Activated T-cell treated with anti-CD3 and anti-CD28 coated beads, Interleukin-2, amount 50 U/mL, for 1 hour (primary cell): ENCODE results near the gene IL20RA.
A peak's percentile ranks its signal among the peaks of the same experiment; 100 is the strongest.

ENCODE experiments used
- DNase-seq: peaks from one replicate; pipeline ENCODE4 v3.0.0-alpha.2; 2020

IL20RA gene

GRCh38 chr6:137045222-137045789 is 541 bp upstream of the IL20RA start:
- DNase-seq, result no peak

DNA sequence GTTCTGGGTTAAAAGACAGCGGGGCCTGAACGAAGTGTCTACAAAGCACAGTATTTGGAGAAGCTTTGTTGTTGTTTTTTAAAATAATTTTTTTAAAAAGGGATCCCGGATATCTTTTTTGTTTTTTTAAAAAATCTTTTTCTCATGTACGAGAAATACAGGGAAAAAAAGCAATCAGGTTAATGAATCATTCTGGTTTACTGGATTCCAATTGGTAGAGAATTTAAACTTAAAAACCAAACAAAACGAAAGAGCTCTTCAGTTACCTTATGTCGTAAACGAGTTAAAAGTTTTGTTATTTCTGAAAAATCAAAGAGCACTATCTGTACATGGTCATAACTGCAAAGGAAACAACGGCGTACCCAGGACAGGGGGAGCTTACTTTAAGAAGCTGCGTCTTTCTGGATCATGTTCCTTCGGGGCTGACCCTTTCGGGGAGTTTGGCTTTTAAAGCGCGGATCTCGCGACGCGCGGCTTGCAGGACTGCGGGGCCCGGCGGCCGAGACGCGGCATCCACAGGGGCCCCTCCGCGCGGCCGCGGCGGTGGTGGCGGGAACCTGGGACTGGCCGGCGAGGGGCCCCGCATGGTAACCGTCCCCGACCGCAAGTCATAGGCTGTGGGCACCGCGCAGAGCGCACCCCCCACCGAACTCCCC is 927 bp downstream of the IL20RA start:
- no peak for DNase-seq

DNA sequence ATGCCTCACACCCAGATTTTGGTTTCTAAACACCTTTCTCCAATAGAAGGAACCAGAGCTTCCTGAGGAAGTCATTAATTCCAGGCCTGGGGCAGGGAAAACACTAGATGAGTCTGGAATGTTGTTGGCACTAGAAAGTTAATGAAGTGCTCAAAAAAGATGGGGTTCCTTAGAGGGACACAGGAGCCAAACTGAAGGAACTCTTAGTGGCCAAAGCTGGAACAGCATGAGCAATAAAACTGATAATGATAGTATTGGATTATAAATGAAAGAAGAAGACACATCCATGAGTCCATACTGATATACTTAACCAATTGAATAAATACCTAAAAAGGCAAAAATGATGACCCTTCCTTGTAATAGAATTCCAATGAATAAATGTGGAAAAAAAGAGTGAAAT is 4.4 kb downstream of the IL20RA start:
- DNase-seq, result no peak

DNA sequence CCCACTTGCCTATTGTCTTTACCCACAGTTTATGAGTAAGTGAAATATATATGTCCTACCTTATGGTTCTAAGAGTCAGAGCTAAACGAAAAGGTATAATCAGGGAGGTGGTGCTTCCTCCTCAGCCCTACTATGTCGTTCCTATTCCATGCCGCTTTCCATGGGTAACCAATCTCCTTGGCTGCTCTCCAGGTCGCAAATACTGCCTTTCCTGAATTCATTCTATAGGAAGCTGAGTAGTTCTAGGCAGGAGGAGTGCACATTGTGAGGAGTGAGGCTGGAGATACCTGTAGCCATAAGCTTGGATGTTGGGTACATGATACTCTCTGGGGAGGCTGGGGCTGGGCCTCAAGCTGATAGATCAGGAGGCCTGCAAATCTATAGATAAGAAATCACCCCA is 5.8 kb downstream of the IL20RA start:
- DNase-seq, result no peak

DNA sequence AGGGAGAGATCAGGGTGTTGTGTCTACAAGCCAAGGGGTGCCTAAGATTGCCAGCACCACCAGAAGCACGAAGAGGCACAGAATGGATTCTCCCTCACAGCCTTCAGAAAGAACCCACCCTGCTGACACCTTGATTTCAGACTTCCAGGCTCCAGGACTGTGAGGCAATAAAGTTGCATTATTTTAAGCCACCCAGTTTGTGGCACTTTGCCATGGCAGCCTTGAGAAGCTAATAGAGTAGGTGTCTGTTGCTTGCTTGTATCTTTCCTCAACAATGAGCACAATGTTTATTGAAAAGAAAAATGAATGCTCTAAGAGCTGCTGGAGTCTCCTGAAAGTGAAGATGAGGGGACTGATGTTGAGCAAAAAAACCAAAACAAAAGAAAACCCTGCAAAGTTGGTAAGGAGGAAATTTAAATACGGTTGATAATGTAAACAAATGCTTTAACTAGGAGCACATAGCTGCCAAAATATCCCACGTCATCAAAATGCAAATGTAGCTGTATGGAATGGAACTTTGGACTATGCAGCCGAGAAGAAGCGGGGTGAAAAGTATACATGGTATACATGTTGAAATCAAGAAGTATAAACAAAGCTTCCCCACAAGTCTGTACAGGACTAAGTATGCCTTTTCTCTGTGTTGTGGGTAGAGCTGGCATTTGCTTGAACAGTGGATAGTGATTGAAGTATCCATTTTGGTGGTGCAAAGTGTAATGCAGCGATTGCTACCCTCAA is 8.0 kb downstream of the IL20RA start:
- no peak for DNase-seq

- peak; percentile 31 for DNase-seq
These were observed 10.9 kb downstream of the IL20RA start for GRCh38 chr6:137033828-137034227.

- DNase-seq, result no peak
These were observed 13.6 kb downstream of the IL20RA start for GRCh38 chr6:137031122-137031521.

DNA sequence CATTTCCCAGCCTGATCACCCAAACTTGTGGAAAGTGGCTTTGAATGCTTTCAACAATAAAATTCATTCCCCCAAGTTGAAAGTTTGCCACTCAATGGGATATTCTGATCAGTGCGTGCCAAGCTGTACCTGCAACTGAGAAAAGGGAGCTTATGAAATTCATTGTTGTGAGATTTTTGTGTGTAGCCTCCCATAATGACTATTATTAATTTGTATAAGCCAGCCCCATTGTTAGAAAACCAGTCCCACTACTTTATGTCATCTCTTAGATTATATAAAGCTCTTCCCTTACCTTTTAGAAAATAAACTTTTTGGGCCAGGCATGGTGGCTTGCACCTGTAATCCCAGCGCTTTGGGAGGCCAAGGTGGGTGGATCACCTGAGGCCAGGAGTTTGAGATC is 15.9 kb downstream of the IL20RA start:
- no peak for DNase-seq

DNA sequence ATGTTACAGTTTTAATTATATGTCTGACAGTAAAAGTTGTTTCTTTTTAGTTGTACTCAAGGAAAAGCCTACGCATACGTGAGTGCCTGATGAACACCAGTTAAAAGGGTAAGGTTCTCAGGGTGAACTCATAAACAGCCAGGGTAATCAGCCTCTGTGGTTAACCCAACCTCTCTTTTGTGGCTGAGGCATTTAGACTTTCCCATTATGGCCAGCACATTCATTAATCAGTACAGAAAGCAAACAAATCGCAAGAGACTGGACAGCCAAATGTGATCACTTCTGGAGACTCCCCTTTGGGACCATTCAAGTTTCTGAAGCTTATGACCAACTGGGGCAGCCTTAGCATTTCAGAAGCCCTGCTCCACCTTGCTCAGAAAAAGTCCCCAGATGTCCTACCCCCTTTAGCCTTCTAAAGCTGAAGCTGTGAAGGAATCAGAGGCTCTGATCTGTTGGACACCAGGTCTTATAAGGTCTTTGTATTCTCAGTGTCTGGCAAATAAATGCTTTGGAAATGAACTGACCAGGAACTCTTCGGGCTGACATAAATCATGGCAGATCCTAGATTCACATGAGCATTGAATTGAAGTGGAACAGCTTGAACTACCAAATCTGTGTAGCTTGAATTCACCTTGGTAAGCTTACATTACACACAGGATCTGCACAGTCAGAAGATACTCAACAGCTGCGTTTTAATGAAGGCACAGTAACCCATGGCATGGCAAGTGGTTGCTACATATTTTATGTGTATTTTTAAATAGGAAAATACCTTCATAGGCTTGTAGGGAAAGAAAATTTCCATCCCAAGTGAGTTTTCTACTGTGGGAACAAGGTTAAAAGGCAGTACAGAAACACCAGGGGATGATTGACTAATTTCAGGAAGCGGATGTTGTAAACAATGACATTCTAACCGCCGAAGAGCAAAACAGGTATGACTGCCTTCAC is 18.7 kb downstream of the IL20RA start:
- no peak for DNase-seq

DNA sequence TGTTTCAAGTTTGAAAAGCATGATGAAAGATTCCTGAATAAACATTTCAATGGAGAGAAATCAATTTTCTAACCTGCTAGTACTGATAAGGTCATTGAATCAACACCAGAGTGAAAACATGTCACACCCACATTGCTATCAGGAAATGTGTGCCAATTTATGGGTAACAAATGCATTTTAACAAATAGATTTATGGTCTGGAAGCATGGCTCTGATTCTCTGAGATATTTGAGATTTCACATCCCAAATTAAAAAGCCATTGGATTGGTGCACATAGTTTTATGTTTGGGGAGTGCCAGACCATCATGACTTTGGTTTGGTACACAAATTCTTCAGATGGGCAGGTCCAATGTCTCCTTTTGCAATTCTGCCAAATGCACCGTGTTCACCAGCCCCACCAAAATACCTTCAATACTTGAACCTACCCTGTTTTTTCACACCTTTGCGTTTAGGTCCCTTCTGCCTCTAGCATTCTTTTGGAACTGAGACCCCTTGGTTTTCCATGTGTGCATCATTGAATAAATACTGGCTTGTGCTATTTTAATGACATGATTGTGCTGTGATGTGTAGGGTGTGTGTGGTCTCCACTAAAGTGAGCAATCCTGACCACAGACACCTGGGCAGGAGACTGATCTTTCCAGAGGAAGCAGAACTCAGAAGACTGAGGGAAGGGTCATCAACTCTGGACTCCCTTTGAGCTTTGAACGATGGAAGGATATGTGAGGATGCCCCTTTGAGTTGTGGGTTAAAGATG is 20.4 kb downstream of the IL20RA start:
- DNase-seq, result no peak

GRCh38 chr6:137020776-137021175 is 24.0 kb downstream of the IL20RA start:
- DNase-seq, result no peak

DNA sequence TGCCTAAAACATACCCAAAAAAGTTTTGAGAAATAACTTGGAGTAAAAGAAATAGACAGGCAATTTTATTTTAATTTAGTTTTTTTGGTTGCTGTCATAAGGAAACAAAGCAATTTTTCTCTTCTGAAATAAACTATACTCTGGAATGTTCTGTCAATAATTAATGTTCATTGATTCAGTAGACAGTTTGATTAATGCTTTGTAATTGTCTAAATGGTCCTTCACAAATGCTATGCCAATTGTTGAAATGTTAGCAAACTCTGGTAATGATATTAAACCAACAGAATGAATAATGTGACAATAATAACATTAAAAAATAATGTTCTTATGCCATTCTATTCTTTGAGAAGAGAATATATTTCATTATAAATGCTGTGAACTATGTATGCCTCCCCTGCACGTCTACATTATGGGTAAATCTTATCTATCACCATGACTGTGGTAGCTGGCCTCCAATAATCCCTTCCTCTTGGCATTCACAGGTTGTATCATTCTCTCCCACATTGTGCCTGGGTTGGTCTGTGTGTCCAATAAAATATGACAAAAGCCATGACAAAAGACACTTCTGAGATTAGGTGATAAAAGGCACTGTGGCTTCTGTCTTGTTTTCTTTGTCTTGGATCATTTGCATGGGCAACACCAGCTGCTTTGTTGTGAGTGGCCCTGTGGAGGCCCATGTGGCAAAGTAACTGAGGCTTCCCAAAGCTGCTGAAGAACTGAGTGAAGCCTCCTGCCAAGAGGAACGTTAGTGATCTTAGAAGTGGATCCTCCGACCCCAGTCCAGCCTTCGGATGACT is 25.1 kb downstream of the IL20RA start:
- no peak for DNase-seq

DNA sequence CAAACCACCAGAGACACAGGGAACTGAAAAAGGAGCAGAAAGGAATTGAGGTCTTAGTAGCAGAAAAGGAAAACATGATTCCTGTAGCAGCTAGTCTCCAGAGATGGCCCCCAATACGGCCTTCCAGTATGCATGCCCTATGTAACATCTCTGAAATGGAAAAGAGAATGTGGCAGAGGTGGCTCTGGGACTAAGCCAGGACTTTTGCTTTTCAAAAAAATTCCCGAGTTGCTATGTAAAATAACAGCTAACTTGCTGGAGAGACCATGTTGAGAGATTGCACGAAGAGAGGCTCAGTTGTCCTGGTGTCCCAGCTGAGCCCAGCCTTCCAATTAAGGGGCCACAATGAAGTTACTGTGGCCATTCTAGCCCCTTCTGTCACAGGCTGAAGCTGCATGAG is 27.7 kb downstream of the IL20RA start:
- DNase-seq, result no peak

- no peak for DNase-seq
These were observed 28.4 kb downstream of the IL20RA start for GRCh38 chr6:137016356-137016755.

- no peak for DNase-seq
These were observed 28.8 kb downstream of the IL20RA start for GRCh38 chr6:137015943-137016342.

DNA sequence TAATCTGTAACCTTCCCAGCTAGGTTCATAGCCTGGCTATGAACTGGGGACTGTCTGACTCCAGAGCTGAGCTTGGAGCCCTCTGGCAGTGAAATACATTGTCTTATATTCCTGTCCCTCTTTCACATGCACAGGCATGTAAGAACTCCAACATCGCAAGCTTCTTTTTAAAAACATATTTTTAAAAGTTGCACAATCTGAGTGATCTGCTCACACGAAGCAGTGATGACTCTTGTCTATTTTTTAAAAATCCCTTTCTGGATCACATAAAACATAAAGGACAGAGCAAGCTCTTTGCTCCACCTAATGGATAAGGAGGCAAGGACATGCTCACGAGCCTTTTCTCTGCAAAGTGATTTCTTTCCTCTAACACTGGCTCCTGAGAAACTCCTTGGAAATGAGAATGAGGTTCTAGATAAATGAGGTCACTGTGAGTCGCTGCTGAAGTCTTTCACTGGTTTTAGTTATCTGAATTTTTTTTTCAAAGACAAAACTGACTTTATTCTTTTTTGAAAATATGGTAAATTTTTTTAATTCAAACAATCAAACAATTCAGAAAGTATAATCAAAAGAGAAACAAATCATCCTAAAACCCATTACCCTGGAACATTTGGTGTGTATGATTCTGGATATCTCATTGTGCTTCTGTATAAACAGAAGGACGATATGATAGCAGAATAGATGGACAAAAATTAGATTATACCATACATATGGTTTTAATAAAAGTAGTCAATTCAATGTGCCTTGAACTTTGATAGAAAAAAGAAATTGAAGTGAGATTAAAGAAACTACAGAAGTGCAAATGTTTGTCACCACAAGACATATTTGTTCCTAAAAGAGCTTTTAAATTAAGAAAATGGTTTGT is 30.8 kb downstream of the IL20RA start:
- no peak for DNase-seq

- DNase-seq, result no peak
These were observed 31.7 kb downstream of the IL20RA start for GRCh38 chr6:137013031-137013430.

GRCh38 chr6:137011406-137011805 is 33.4 kb downstream of the IL20RA start:
- DNase-seq, result no peak

- DNase-seq, result no peak
These were observed 34.5 kb downstream of the IL20RA start for GRCh38 chr6:137010128-137010718.

- no peak for DNase-seq
These were observed 36.6 kb downstream of the IL20RA start for GRCh38 chr6:137008204-137008603.
